H1 (cell line): ENCODE measurements around the gene KRT35. TPM values are rescaled to one million over a fixed set of nuclear protein-coding genes. Genes with fewer than 3 reads are reported as not detected.

Experiments
- CTCF ChIA-PET: fragments of 300-600 bp; sonication (Branson Sonifier 250); formaldehyde crosslinking; loops from one replicate; lab custom pipeline; 2021; ENCODE audit not compliant: partially characterized antibody; lab: Charles Lee
- POLR2A ChIA-PET: fragments of 300-600 bp; sonication (Branson Sonifier 250); formaldehyde crosslinking; loops from one replicate; lab custom pipeline; 2021; ENCODE audit warnings: inconsistent platforms; ENCODE audit not compliant: partially characterized antibody; lab: Charles Lee
- DNase-seq, 2 experiments: peaks; one replicate each; pipeline versions ENCODE4 v3.0.0 to v3.0.0-alpha.2; 2010 to 2022; ENCODE audit warnings: low spot score in 2 of 2, low read depth in 1 of 2, mixed read lengths in 1 of 2
- FAIRE-seq: peaks from 2 replicates; lab custom pipeline; 2011; peaks lifted over from hg19 to GRCh38; lab: Jason Lieb, UNC
- H2AFZ ChIP-seq: 2 replicates; pipeline ENCODE4 v1.8.1; 2012; ENCODE audit warnings: low read length, inconsistent platforms
- H2AK5ac ChIP-seq: 2 replicates; pipeline ENCODE4 v1.6.1; 2013; ENCODE audit warnings: low read depth, low read length
- H2BK120ac ChIP-seq: replicated peaks from 2 replicates; pipeline ENCODE3; 2013; ENCODE audit warnings: low read depth, low read length, inconsistent platforms
- H2BK12ac ChIP-seq: 2 replicates; pipeline ENCODE4 v1.6.1; 2013; ENCODE audit warnings: low read depth, low read length
- H2BK15ac ChIP-seq: 2 replicates; pipeline ENCODE4 v1.6.1; 2013; ENCODE audit warnings: low read length
- H2BK20ac ChIP-seq: 2 replicates; pipeline ENCODE4 v1.6.1; 2013; ENCODE audit warnings: low read length
- H2BK5ac ChIP-seq: 2 replicates; pipeline ENCODE4 v1.6.1; 2013; ENCODE audit warnings: low read depth, low read length
- H3K14ac ChIP-seq: 2 replicates; pipeline ENCODE4 v1.6.1; 2013; ENCODE audit warnings: inconsistent platforms; ENCODE audit not compliant: insufficient read length
- H3K18ac ChIP-seq: 2 replicates; pipeline ENCODE4 v1.6.1; 2013; ENCODE audit warnings: low read length; ENCODE audit errors: extremely low read depth
- H3K23ac ChIP-seq: 2 replicates; pipeline ENCODE4 v1.6.1; 2013; ENCODE audit warnings: inconsistent platforms; ENCODE audit not compliant: insufficient read length
- H3K23me2 ChIP-seq: 2 replicates; pipeline ENCODE4 v1.6.1; 2013; ENCODE audit warnings: low read depth, low read length
- H3K27ac ChIP-seq: 2 replicates; pipeline ENCODE4 v1.6.1; 2011; ENCODE audit warnings: low read depth, low read length, inconsistent platforms
- H3K27me3 ChIP-seq, 4 experiments: replicated peaks in 1 of 4; 1 replicate in 1 of 4; 2 replicates in 3 of 4; pipeline versions ENCODE4 v1.6.1 to v1.8.1; 2011 to 2013; ENCODE audit warnings: low read length in 3 of 4, mild to moderate bottlenecking in 3 of 4, inconsistent platforms in 2 of 4, mixed read lengths in 2 of 4, moderate library complexity in 1 of 4; ENCODE audit not compliant: control insufficient read depth in 3 of 4, insufficient read depth in 3 of 4; ENCODE audit errors: extremely low read depth in 1 of 4
- H3K36me3 ChIP-seq, 4 experiments: 2 replicates each; pipeline versions ENCODE4 v1.6.1 to v1.8.1; 2011 to 2013; ENCODE audit warnings: mild to moderate bottlenecking in 4 of 4, low read length in 3 of 4, moderate library complexity in 2 of 4, control low read depth in 1 of 4, inconsistent platforms in 1 of 4; ENCODE audit not compliant: insufficient read depth in 4 of 4, control insufficient read depth in 2 of 4
- H3K4ac ChIP-seq: replicated peaks from 2 replicates; pipeline ENCODE3; 2013; ENCODE audit warnings: low read length, low read depth, mixed read lengths, inconsistent platforms; ENCODE audit not compliant: insufficient read length
- H3K4me1 ChIP-seq, 4 experiments: replicated peaks in 1 of 4; 1 replicate in 1 of 4; 2 replicates in 3 of 4; pipeline versions ENCODE4 v1.6.1 to v1.8.1; 2011 to 2013; ENCODE audit warnings: low read length in 3 of 4, inconsistent platforms in 2 of 4, mixed read lengths in 1 of 4; ENCODE audit not compliant: insufficient read depth in 4 of 4, control insufficient read depth in 3 of 4
- H3K4me2 ChIP-seq, 2 experiments: 2 replicates each; pipeline versions ENCODE4 v1.6.1 to v1.8.1; 2011 to 2013; ENCODE audit warnings: low read depth in 2 of 2, low read length in 2 of 2, control low read depth in 1 of 2, inconsistent platforms in 1 of 2, mild to moderate bottlenecking in 1 of 2; ENCODE audit not compliant: insufficient read depth in 1 of 2
- H3K4me3 ChIP-seq, 4 experiments: fragments of 200-600, 300-600 bp in 1 of 4; sonication (generic), shearing (Covaris generic), sonication (Bioruptor Twin) in 1 of 4; 2 replicates each; pipeline versions ENCODE4 v1.5.1 to v1.8.1; 2011 to 2016; ENCODE audit warnings: low read length in 4 of 4, low read depth in 3 of 4, control low read depth in 2 of 4, inconsistent platforms in 2 of 4, mild to moderate bottlenecking in 2 of 4, mixed read lengths in 1 of 4, moderate library complexity in 1 of 4; ENCODE audit not compliant: insufficient read depth in 2 of 4; ENCODE audit errors: extremely low read depth in 1 of 4
- H3K56ac ChIP-seq: replicated peaks from 2 replicates; pipeline ENCODE3; 2013; ENCODE audit warnings: low read depth, mild to moderate bottlenecking, mixed read lengths, low read length, inconsistent platforms; ENCODE audit not compliant: insufficient read length
- H3K79me1 ChIP-seq: 2 replicates; pipeline ENCODE4 v1.6.1; 2013; ENCODE audit warnings: low read depth, low read length, control low read depth
- H3K79me2 ChIP-seq, 2 experiments: 2 replicates each; pipeline versions ENCODE4 v1.6.1 to v1.8.1; 2012 to 2013; ENCODE audit warnings: low read length in 2 of 2, mild to moderate bottlenecking in 2 of 2, inconsistent platforms in 1 of 2; ENCODE audit not compliant: insufficient read depth in 2 of 2, control insufficient read depth in 1 of 2
- H3K9ac ChIP-seq, 4 experiments: replicated peaks in 1 of 4; 1 replicate in 1 of 4; 2 replicates in 3 of 4; pipeline versions ENCODE4 v1.6.1 to v1.8.1; 2011 to 2013; ENCODE audit warnings: low read depth in 3 of 4, low read length in 3 of 4, control low read depth in 2 of 4, mild to moderate bottlenecking in 2 of 4, moderate library complexity in 2 of 4, inconsistent platforms in 1 of 4; ENCODE audit errors: extremely low read depth in 1 of 4
- H3K9me3 ChIP-seq, 2 experiments: 2 replicates each; pipeline versions ENCODE4 v1.6.1 to v1.8.1; 2012 to 2013; ENCODE audit warnings: mild to moderate bottlenecking in 2 of 2, moderate library complexity in 2 of 2, control low read depth in 1 of 2, inconsistent platforms in 1 of 2, low read depth in 1 of 2, low read length in 1 of 2, mixed read lengths in 1 of 2; ENCODE audit not compliant: insufficient read depth in 2 of 2
- H4K20me1 ChIP-seq, 2 experiments: replicated peaks in 1 of 2; 2 replicates each; pipeline versions ENCODE3 to v1.8.1; 2011 to 2013; ENCODE audit warnings: inconsistent platforms in 2 of 2, low read length in 2 of 2, mild to moderate bottlenecking in 1 of 2; ENCODE audit not compliant: insufficient read depth in 2 of 2, control insufficient read depth in 1 of 2
- H4K5ac ChIP-seq: 2 replicates; pipeline ENCODE4 v1.6.1; 2013; ENCODE audit warnings: low read length, low read depth, mixed read lengths, inconsistent platforms; ENCODE audit not compliant: insufficient read length
- H4K8ac ChIP-seq: 2 replicates; pipeline ENCODE4 v1.8.0; 2013; ENCODE audit warnings: mild to moderate bottlenecking, moderate library complexity, low read length, inconsistent platforms; ENCODE audit not compliant: insufficient read depth; ENCODE audit errors: extremely low read depth
- H4K91ac ChIP-seq: replicated peaks from 2 replicates; pipeline ENCODE3; 2013; ENCODE audit warnings: low read length, mixed read lengths, inconsistent platforms; ENCODE audit not compliant: insufficient read length
- ASH2L ChIP-seq: fragments of 200-600, 300-600 bp; sonication (generic); IDR thresholded peaks from one replicate; pipeline ENCODE4 v1.7.1; 2017; ENCODE audit warnings: low read length
- EP300 ChIP-seq, 2 experiments: IDR thresholded peaks; 1 replicate in 1 of 2; 2 replicates in 1 of 2; pipeline ENCODE4 v1.6.1; 2011 to 2012; ENCODE audit warnings: low read depth in 2 of 2, low read length in 2 of 2, mild to moderate bottlenecking in 2 of 2, borderline replicate concordance in 1 of 2, inconsistent platforms in 1 of 2, moderate library complexity in 1 of 2
- HDAC6 ChIP-seq: IDR thresholded peaks from one replicate; pipeline ENCODE4 v1.7.1; 2012; ENCODE audit warnings: low read depth, mild to moderate bottlenecking, inconsistent platforms, low read length, moderate library complexity
- NANOG ChIP-seq: IDR thresholded peaks from 2 replicates; pipeline ENCODE4 v1.6.1; 2011; ENCODE audit warnings: low read length, low read depth, mild to moderate bottlenecking, inconsistent platforms; ENCODE audit not compliant: insufficient read depth, poor library complexity, severe bottlenecking
- TBP ChIP-seq: IDR thresholded peaks from 2 replicates; pipeline ENCODE4 v1.6.1; 2011; ENCODE audit warnings: low read depth, low read length, improper control_type of control experiment
- TCF12 ChIP-seq: IDR thresholded peaks from 2 replicates; pipeline ENCODE4 v1.6.1; 2011; ENCODE audit warnings: low read depth, mild to moderate bottlenecking, low read length
- WGBS, 2 experiments: shearing (Covaris generic) in 1 of 2; methylation state at CpG; one replicate each; pipeline versions ENCODE4 v1.1.6 to v1.1.7; 2013 to 2015; ENCODE audit warnings: low lambda C conversion rate in 2 of 2, mixed read lengths in 2 of 2, inconsistent platforms in 1 of 2, low coverage in 1 of 2, missing lambda C conversion rate in 1 of 2; ENCODE audit not compliant: insufficient replicate concordance in 2 of 2, insufficient coverage in 1 of 2, insufficient read length in 1 of 2; ENCODE audit errors: extremely low coverage in 1 of 2, missing lambda C conversion rate in 1 of 2; 5-methylcytosine and 5-hydroxymethylcytosine counted together
- polyA plus RNA-seq, 7 experiments: library from polyadenylated mRNA; depleted of rRNA in 3 of 7; stranded (reverse) in 5 of 7; unstranded in 2 of 7; fragments of >200 nt in 5 of 7; fragments of 200-250 nt in 2 of 7; gene quantifications; 1 replicate in 5 of 7; 2 replicates in 1 of 7; 4 replicates in 1 of 7; pipeline versions ENCODE4 v1.2.1 to v1.2.3, GENCODE V29; 2011 to 2013; ENCODE audit warnings: missing spikeins in 2 of 7, mixed read lengths in 2 of 7
- total RNA-seq: library from RNA; stranded (reverse); fragmentation: NEBNext Ultra II Directional; extraction: Animal tissue kit (Norgen Biotek cat#: 25700); gene quantifications from 2 replicates; pipeline ENCODE4 v1.2.1, GENCODE V29; 2021
- TF ChIP-seq, protein P1 (sequence below): IDR thresholded peaks from 2 replicates; pipeline ENCODE4 v1.6.1; 2011; ENCODE audit warnings: low read length, improper control_type of control experiment

Gene KRT35
- total and polyA plus RNA-seq, 2 of the 8 experiments (the other 6 are each of a cell fraction or from before 2014, with no cell fraction given), result not detected

DNA sequence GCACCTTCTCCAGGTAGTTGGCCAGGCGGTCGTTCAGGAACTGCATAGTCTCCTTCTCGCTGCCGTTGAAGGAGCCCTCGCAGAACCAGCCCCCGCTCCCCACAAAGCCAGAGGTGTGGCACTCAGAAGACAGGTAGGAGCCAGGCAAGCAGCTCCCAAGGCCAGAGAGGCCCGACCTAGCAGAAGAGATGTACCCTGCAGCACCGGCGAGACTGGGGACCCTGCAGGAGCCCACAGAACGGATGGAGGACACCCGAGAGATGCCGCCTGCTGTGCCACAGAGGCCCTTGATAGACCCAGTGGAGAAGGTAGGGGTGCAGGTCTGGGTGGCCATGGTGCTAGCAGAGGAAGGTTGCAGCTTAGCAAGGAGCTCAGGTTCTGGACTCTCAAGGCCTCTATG, 8.6 kb upstream of the KRT35 start, which contains the start of gene KRT36:
Gene KRT36 (minus strand): TSS at position 380 of the 400 bp plus-strand sequence. CDS start 46 bp downstream, at position 334.
- no peak within 1 kb of the TSS for H3K4ac ChIP-seq
- H4K8ac ChIP-seq, result no peak within 1 kb of the TSS
- no peak for DNase-seq
- H3K4me2 ChIP-seq, result no peak within 1 kb of the TSS
- no peak within 1 kb of the TSS for H2BK15ac ChIP-seq
- no peak within 1 kb of the TSS for H3K23ac ChIP-seq
- WGBS, 2 experiments, result 88% methylated on average over 9 of the region's 12 CpGs; no CpG with 5 or more reads in 1 of the 2 experiments
- H2AFZ ChIP-seq, result no peak within 1 kb of the TSS
- H4K91ac ChIP-seq, result no peak within 1 kb of the TSS
- no peaks in the 10 kb centered on the region for H3K79me1 ChIP-seq
- H3K4me1 ChIP-seq, result no peaks in the 10 kb centered on the region; a peak in 2 of 7 replicates
- H4K5ac ChIP-seq, result no peak within 1 kb of the TSS
- ChIA-PET POLR2A (interaction anchor here (0.9 kb wide), 1 partner anchor 199 kb away, joined by 3 read pairs; the partner anchor contains the start of gene EIF1), CTCF (interaction anchor here (0.6 to 33.9 kb wide), 11 partner anchors 7 to 664 kb away, joined by 3 to 427 read pairs (median 5); partner anchors contain the start of gene KRT35)
- TF ChIP-seq, protein P1, sequence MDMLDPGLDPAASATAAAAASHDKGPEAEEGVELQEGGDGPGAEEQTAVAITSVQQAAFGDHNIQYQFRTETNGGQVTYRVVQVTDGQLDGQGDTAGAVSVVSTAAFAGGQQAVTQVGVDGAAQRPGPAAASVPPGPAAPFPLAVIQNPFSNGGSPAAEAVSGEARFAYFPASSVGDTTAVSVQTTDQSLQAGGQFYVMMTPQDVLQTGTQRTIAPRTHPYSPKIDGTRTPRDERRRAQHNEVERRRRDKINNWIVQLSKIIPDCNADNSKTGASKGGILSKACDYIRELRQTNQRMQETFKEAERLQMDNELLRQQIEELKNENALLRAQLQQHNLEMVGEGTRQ, result no peak
- TF ChIP-seq EP300 (IDR thresholded peaks at IDR 0.05; ENCODE audit: borderline replicate concordance in 1 of 2, low read depth in 2 of 2, low read length in 2 of 2), result no peak
- no peak for TF ChIP-seq TCF12
- no peak for TF ChIP-seq HDAC6
- TF ChIP-seq ASH2L, result no peak
- no peak for TF ChIP-seq TBP
- no peak for TF ChIP-seq NANOG
- H3K4me3 ChIP-seq, result no peak within 1 kb of the TSS
- H3K79me2 ChIP-seq, result no peaks in the 10 kb centered on the region
- no peaks in the 10 kb centered on the region for H3K23me2 ChIP-seq
- no peak within 1 kb of the TSS for H2BK120ac ChIP-seq
- H3K56ac ChIP-seq, result no peak within 1 kb of the TSS
- no peak within 1 kb of the TSS for H3K9ac ChIP-seq
- H4K20me1 ChIP-seq, result no peaks in the 10 kb centered on the region
- no peak within 1 kb of the TSS for H3K27ac ChIP-seq
- H3K27me3 ChIP-seq, result peaks cover 0 to 12% (median 6%) of the 10 kb centered on the region in 4 experiments; a peak in 6 of 7 replicates
- no peaks in the 10 kb centered on the region for H3K9me3 ChIP-seq
- no peak within 1 kb of the TSS for H2BK20ac ChIP-seq
- H3K36me3 ChIP-seq, result no peaks in the 10 kb centered on the region
- FAIRE-seq, result no peak
- no peak within 1 kb of the TSS for H3K18ac ChIP-seq
- H2BK12ac ChIP-seq, result no peak within 1 kb of the TSS
- no peak within 1 kb of the TSS for H2BK5ac ChIP-seq
- H2AK5ac ChIP-seq, result no peak within 1 kb of the TSS
- no peak within 1 kb of the TSS for H3K14ac ChIP-seq
